Right renal pelvis (tissue), 4 donors: ENCODE results near the gene ATP1B3. TPM values are rescaled to one million over a fixed set of nuclear protein-coding genes. Genes with fewer than 3 reads are reported as not detected.

Experiments
- polyA plus RNA-seq, 4 donors: library from polyadenylated mRNA; unstranded; fragments of 120-200 nt; gene quantifications; one replicate each; pipeline ENCODE4 v1.2.1, GENCODE V29; 2013; ENCODE audit not compliant: insufficient read length in 4 of 4

The ATP1B3 gene
- polyA plus RNA-seq, 4 donors: 170 to 205 (median 189) TPM

Other genes with a start within 250 kb of the ATP1B3 start
- 100 to 1,000 TPM; 104 to 127 (median 113) TPM for gene RNF7, start 138.3 kb upstream of the ATP1B3 start, polyA plus RNA-seq
- gene GRK7, start 113.2 kb upstream of the ATP1B3 start, polyA plus RNA-seq: under 1 TPM; 0.13 to 0.21 (median 0.14) TPM